Activated CD4-positive, alpha-beta T cell treated with anti-CD3 and anti-CD28 coated beads for 24 hours (primary cell): Measurements from ENCODE around the gene UMODL1.

ENCODE experiments used
- DNase-seq, 2 donors: peaks; one replicate each; pipeline ENCODE4 v3.0.0-alpha.2; 2020; ENCODE audit warnings: low read depth in 2 of 2

Gene UMODL1

DNA sequence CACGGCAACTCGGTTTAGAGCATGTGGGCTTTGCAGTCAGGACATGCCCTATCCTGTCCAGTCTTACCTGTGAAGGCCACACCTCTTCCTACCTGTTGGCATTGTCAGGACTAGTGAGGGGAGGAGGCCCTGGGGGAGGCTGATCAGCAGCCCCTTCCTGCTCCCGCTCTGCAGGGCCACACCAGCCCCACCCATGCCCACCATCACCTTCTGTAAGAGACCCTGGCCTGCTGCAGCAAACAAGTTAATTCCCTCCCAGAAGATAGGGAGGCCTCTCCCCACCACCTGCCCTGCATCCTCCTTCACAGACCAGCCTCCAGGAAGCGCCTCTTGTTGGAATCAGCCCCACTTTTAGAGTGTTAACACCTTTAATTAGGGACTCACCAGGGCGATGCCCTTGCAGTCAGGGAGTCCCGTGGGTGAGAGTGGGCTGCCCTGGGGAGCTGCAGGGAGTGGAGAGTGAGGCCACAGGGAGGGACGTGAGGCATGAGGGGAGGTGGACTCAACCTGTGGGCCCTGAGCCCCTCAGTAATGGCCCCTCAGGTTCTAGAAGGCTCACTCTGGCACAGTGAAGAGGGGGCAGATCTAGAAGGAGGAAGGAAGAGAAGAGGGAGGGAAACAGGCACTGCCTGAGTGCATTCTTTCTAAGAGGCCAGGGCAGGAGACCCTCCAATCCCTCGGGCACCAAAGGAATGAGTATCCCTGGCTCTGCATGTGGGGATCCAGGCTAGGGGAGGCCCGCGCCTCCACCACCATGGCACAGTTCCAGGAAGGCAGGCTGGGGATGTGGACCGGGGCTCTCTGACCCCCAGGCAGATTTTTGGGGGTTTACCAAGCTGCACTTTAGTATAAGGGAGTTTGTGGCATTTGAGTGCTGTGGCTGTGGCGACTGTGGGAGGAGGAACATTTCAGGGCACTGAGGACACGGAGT is 8.2 kb downstream of the UMODL1 start:
- DNase-seq: no peak

DNA sequence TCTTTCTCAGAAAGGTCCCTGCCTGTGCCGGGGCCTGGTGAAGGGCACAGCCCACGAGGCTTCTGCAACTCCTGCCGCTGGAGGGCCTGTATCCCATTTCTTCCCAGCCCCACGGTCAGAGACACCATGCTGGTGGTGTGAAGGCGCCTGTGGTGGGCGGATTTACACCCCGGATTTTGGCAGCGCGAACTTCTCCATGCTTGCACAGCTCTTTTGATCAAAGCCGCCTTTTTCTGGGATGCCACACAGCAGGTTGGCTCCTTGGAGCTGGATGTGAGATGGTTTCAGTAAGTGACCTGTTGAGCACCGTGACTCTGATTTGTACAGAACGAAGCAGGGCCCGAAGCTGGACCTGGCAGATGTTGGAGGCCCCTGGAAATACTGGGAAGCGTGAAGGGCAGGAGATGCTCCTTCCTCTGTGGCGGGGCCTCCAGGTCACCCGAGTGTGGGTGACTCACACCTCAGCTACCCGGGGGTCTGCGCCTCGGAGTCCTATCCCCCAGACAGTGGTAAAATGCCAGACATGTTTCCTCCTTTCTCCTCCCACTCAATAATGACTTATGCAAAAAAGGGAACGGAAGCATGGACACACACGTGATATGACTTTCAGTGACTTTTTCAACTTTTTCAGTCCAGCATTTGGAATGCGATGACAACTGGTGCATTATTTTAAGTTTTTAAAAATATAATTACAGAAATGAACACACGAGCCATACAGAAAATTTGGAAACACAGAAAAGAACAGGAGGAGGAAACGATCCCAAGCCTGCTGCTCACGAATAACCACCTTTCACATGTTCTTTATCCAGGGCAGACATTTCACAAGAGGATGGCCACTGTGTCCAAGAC is 9.0 kb downstream of the UMODL1 start:
- DNase-seq: no peak

GRCh38 chr21:42080788-42081083 is 9.6 kb downstream of the UMODL1 start:
- no peak for DNase-seq

DNA sequence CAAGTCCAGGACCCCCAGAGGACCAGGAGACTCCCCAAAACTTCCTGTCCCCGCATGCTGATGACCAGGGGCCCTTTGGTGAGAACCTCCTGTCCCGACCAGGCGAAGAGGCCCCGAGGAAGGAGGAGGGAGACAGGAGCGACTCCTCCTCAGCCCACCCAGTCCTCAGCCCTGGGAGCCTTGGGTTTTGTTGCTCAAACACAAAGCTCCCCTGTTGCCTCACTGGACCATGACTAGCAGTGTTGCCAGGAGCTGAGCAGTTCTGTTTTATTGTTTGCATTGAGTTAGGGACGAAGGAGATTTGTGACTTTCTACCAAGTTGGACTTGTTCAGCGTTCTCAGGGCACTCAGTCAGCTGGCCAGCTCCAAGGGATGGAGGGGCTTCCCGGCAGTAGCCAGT is 10.0 kb downstream of the UMODL1 start:
- DNase-seq: no peak

- DNase-seq: no peak
Observed at GRCh38 chr21:42081931-42082381, 10.8 kb downstream of the UMODL1 start.

- no peak for DNase-seq
Observed at GRCh38 chr21:42082501-42083360, 11.6 kb downstream of the UMODL1 start.

GRCh38 chr21:42083361-42083690 is 12.2 kb downstream of the UMODL1 start:
- DNase-seq: no peak

DNA sequence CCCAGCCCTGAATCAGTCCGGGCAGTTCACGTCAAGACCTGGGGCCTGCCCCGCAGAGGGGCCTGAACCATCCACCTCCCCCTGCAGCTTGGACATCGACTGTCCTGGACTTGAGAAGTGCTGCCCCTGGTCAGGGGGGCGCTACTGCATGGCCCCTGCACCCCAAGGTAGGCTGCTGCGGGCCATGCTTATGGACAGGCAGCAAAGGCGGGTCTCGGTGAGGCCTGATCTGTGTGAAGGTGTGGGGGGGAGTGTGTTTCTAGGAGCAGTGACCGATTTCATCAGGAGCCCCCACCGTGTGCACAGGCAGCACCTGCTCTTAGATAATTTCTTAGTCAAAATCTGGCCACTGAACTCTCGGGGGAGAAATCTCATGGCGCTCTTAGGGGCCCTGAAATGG is 13.0 kb downstream of the UMODL1 start:
- DNase-seq: no peak

DNA sequence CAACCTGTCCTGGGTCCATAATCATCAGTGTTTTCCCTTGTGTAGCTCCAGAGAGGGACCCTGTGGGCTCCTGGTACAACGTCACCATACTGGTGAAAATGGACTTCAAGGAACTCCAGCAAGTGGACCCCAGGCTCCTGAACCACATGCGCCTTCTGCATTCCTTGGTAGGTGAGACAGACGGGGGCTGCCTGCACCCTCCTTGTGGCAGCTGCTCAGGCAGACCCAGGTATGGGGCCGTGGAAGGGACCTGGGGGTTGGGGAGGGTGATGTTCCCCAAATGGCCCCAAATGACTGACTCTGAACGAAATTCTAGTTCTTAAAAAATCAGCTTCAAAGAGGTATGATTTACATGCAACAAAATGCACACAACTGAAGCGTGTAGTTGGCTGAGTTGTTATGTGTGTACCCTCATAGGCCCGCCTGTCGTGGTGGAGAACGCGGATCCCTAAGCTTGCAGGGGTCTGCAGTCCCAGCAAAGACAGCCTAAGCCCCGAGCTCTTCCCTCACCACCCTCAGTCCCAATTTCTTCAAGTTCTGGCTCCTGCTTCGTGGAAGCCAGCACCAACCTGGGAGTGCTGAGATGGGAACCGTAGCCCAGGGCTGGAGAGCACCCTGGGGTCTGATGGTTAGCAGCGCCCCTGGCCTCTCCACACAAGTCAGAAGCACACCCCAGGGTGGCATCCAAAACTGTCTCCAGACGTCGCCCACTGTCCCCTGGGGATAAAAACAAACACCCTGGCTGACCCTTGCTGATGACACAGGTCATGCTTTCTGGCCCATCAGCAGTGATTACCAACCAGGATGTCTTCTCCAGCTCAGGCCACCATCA is 14.3 kb downstream of the UMODL1 start:
- DNase-seq: no peak

GRCh38 chr21:42086969-42087368 is 15.9 kb downstream of the UMODL1 start:
- DNase-seq: no peak

- no peak for DNase-seq
Observed at GRCh38 chr21:42088148-42088547, 17.0 kb downstream of the UMODL1 start.

DNA sequence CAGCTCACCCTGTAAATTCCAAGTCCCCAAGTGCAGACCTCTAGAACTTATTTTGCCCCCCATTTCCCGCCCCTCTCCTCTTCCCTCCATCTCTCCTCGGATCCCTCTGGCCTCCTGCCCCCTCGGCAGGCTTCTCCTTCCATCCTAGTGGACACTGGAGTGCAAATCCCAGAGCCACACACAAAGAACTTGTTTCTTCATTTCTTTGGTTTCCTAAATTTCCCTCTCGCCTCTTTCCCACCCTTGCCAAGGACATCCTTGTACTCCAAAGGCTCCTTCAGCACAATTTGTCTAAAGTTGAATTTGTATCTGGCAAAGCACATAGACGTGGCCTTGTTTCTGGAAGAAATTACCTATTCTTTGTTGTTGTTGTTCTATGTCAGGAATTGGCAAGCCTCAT is 17.5 kb downstream of the UMODL1 start:
- no peak for DNase-seq

DNA sequence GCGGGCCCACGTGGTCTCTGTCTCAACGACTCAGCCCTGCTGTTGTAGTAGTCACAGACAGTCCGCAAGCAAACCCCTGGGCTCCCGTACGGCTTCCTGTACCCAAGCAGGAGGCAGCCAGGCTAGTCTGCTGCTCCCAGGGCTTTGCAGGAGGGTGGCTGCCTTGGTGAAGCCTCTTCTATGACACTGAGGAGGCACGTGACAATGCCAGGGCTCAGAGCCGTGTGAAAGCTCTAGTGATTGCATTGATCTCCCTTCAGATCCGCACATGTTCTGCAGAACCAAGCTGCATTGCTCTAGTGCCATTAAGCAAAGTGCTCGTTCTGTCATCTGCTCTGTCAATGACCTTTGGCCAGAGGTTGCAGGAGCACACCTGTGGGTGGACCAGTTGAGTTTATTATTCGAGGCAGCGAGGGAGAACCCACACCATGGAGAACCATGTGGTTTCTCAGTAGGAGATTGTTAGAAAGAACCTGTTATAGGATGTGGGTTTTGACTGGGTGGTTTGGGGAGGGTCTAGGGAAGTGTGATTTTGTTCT is 18.0 kb downstream of the UMODL1 start:
- DNase-seq: no peak

DNA sequence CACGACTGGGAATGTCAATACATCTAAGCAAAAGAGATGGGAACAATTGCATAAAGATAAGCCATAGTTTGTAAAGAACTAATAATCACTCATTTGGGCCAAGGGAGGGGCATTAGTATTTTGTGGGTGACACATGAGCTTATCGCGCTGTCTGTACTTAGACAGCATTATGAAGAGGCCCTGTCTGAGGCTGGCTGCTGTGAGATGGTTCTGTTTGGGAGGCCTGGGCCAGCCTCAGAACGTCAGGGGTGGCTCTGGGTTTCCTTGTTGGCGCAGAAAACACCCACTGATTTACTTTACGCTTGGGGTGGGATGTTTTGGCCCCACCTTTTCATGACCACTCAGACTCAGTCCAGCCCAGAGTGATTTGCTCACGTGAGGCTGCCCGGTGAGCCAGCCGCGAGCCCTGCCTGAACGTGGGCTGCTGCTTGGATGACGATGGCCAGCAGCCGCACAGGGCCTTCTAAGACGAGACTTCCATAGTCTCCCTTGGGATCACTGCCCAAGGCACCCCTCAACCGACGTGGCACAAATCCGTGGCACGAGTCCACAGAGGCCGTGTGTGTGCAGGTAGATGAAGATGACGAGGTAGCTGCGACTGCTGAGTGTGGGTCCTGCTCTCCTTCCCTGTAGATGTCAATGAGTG is 18.7 kb downstream of the UMODL1 start:
- no peak for DNase-seq

DNA sequence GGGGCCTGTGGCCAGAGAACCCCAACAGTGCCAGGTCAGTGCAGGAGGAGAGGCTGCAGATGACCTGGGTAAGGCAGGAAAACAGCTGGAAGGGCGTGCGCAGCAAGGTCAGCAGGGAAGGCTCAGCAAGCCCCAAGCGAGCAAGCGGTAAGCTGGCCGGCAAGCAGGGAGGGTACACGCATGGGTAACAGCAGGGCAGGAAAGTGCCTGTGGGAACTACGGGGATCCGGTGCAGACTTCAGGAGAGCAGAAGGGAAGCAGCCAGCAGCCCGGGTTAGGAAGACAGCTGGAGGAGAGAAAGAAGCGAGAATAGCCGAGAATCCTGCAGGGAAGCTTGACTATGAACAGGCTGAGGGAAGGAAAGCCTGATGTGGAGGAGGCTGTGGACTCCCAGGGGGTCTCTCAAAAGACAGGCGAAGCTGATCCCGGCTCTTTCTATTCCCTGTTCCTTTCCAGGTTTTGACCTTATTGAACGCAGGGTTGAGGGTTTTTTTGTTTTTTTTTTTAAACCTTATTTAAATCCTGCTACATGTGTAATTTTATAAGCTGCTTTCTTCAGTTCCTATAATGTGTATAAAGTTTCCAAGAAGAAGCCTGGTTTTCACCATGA is 20.9 kb downstream of the UMODL1 start:
- DNase-seq: no peak

DNA sequence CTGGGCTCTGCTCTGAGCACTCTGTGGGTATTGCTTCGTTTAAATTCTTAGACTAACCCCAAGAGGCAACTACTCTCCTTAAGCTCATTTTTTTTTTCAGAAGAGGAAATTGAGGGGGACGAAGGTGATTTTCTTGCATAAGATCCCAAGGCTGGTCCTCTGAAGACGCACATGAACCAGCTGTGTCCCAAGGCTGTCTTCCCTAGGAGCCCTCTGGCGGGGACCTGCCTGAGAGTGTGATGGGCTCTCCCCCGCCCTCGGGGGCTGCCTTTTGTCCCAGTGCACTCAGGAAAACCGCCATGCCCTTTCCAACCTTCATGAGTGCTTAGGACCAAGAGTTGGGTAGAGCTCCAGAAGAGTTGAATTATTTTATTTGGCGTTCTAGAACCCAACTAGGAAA is 21.7 kb downstream of the UMODL1 start:
- no peak for DNase-seq

GRCh38 chr21:42093186-42093585 is 22.1 kb downstream of the UMODL1 start:
- DNase-seq: no peak

DNA sequence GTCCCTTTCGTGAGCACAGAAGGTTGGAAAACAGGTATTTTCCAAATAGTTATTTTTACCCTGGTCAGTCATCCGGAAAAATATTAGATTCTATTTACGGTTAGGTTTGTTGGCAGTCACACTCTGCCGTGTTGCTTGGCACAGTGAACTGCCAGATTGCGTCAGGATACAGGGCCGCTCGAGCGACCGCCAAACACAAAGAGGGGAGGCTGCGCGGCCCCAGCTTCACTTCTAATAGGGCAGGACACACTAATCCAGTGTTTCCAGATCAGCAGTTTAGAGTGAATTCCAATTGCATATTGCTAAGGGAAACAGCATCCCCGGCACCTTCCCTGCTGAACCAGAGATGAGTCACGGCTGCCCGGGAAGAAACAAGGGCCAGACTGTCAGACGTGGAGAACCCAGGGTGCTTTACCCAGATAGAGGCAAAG is 22.9 kb downstream of the UMODL1 start:
- no peak for DNase-seq

- no peak for DNase-seq
Observed at GRCh38 chr21:42094811-42095210, 23.7 kb downstream of the UMODL1 start.

DNA sequence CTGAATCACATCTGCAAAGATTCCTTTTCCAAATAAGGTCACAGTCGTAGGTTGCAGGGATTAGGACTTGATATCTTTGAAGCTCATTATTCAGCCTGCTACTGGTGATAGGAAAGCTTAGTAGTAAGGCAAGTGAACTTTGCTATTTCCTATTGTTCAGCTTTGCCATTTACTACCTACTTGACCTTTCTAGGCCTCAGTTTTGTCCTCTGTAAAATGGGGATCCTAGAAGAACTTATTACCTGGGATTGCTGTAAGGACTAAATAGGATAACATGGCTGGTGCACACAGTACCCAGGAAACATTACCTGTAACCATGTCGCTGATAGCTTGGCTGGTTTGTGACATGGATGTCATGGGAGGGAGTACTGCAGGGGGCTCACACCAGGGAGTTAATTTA is 24.5 kb downstream of the UMODL1 start:
- no peak for DNase-seq
